Trophoblast cell (in vitro differentiated cells and primary cell): ENCODE results near the gene ASB16.
A peak's percentile ranks its signal among the peaks of the same experiment; 100 is the strongest.

Experiments
- DNase-seq, 2 donors: peaks; one replicate each; pipeline ENCODE4 v3.0.0-alpha.2; 2016
- H2AFZ ChIP-seq: 2 replicates; pipeline ENCODE4 v1.6.1; 2013; ENCODE audit warnings: low read length, moderate library complexity, mild to moderate bottlenecking; ENCODE audit not compliant: insufficient read depth, poor library complexity
- H2AK5ac ChIP-seq: 2 replicates; pipeline ENCODE4 v1.6.1; 2013; ENCODE audit warnings: mild to moderate bottlenecking, low read length
- H2BK120ac ChIP-seq: 2 replicates; pipeline ENCODE4 v1.6.1; 2013; ENCODE audit warnings: low read length, mild to moderate bottlenecking, moderate library complexity; ENCODE audit not compliant: insufficient read depth, poor library complexity
- H2BK12ac ChIP-seq: 2 replicates; pipeline ENCODE4 v1.6.1; 2013; ENCODE audit warnings: mild to moderate bottlenecking, low read length, moderate library complexity
- H2BK5ac ChIP-seq: 2 replicates; pipeline ENCODE4 v1.6.1; 2013; ENCODE audit warnings: low read length, low read depth, moderate library complexity, mild to moderate bottlenecking; ENCODE audit not compliant: poor library complexity
- H3K14ac ChIP-seq: 2 replicates; pipeline ENCODE4 v1.6.1; 2013; ENCODE audit warnings: mild to moderate bottlenecking, low read length
- H3K18ac ChIP-seq: 2 replicates; pipeline ENCODE4 v1.6.1; 2013; ENCODE audit warnings: mild to moderate bottlenecking, low read length
- H3K23ac ChIP-seq: 2 replicates; pipeline ENCODE4 v1.6.1; 2013; ENCODE audit warnings: low read length
- H3K27ac ChIP-seq: 2 replicates; pipeline ENCODE4 v1.5.1; 2013; ENCODE audit warnings: low read depth, mild to moderate bottlenecking, inconsistent platforms, low read length, moderate library complexity
- H3K27me3 ChIP-seq: 2 replicates; pipeline ENCODE4 v1.6.1; 2013; ENCODE audit warnings: inconsistent platforms, mild to moderate bottlenecking, low read length, moderate library complexity; ENCODE audit not compliant: insufficient read depth
- H3K36me3 ChIP-seq, 2 experiments: 1 replicate in 1 of 2; 2 replicates in 1 of 2; pipeline ENCODE4 v1.6.1; 2013; ENCODE audit warnings: low read length in 2 of 2, mild to moderate bottlenecking in 2 of 2, moderate library complexity in 1 of 2; ENCODE audit not compliant: insufficient read depth in 2 of 2, control insufficient read depth in 1 of 2
- H3K4ac ChIP-seq: 2 replicates; pipeline ENCODE4 v1.6.1; 2013; ENCODE audit warnings: low read depth, mild to moderate bottlenecking, low read length, moderate library complexity
- H3K4me1 ChIP-seq, 2 experiments: 1 replicate in 1 of 2; 2 replicates in 1 of 2; pipeline ENCODE4 v1.6.1; 2013; ENCODE audit warnings: low read length in 2 of 2, mild to moderate bottlenecking in 2 of 2, moderate library complexity in 1 of 2; ENCODE audit not compliant: insufficient read depth in 2 of 2, control insufficient read depth in 1 of 2
- H3K4me2 ChIP-seq: 2 replicates; pipeline ENCODE4 v1.6.1; 2013; ENCODE audit warnings: inconsistent platforms, mild to moderate bottlenecking, low read length, moderate library complexity
- H3K4me3 ChIP-seq: 2 replicates; pipeline ENCODE4 v1.5.1; 2013; ENCODE audit warnings: mild to moderate bottlenecking, low read depth, low read length, inconsistent platforms
- H3K79me1 ChIP-seq: one replicate; pipeline ENCODE4 v1.6.1; 2013; ENCODE audit warnings: low read length
- H3K79me2 ChIP-seq: 2 replicates; pipeline ENCODE4 v1.6.1; 2013; ENCODE audit warnings: low read length, mild to moderate bottlenecking; ENCODE audit not compliant: control insufficient read depth, insufficient read depth, poor library complexity
- H3K9ac ChIP-seq: 2 replicates; pipeline ENCODE4 v1.6.1; 2013; ENCODE audit warnings: mild to moderate bottlenecking, low read length
- H3K9me3 ChIP-seq: 2 replicates; pipeline ENCODE4 v1.6.1; 2013; ENCODE audit warnings: low read depth, mild to moderate bottlenecking, control low read depth, inconsistent platforms, low read length; ENCODE audit not compliant: insufficient read depth
- H4K12ac ChIP-seq: 2 replicates; pipeline ENCODE4 v1.6.1; 2013; ENCODE audit warnings: low read depth, mild to moderate bottlenecking, low read length, moderate library complexity
- H4K8ac ChIP-seq: 2 replicates; pipeline ENCODE4 v1.6.1; 2013; ENCODE audit warnings: low read depth, mild to moderate bottlenecking, low read length, moderate library complexity
- H4K91ac ChIP-seq: one replicate; pipeline ENCODE4 v1.6.1; 2013; ENCODE audit warnings: low read depth, mild to moderate bottlenecking, low read length, moderate library complexity
- WGBS: extraction: QIAGEN DNeasy Blood & Tissue Kit; methylation state at CpG from one replicate; pipeline ENCODE4 v1.1.7; 2013; ENCODE audit warnings: missing lambda C conversion rate; ENCODE audit not compliant: insufficient read length, insufficient coverage; ENCODE audit errors: extremely low coverage; 5-methylcytosine and 5-hydroxymethylcytosine counted together

ASB16 gene

DNA sequence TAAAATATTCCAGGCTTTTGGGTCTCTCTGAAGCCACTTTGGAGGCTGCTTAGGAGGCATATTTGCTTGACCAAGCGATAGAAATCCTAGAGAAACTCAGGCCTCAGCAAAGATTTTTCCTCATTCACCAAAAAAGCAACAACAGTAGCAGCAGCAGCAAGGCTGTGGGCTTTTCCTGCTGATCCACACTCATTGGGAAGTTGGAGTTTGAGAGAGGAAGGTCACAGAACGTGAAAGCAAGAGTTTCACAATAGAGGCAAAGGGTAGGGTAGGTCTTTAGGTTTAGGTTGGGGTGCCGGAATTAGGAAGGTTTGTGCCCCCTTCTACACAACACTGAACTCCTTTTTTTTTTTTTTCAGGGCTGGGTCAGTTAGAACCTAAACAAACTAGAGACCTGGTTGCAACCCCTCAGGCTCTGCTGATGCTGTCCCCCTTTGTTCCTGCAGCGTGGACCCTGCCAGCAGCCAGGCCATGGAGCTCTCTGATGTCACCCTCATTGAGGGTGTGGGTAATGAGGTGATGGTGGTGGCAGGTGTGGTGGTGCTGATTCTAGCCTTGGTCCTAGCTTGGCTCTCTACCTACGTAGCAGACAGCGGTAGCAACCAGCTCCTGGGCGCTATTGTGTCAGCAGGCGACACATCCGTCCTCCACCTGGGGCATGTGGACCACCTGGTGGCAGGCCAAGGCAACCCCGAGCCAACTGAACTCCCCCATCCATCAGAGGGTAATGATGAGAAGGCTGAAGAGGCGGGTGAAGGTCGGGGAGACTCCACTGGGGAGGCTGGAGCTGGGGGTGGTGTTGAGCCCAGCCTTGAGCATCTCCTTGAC is 18.3 kb downstream of the ASB16 start:
- H3K4me3 ChIP-seq: peak overlapping the region; percentile 46
- no peak overlapping the region for H3K27ac ChIP-seq
- H3K4me2 ChIP-seq: no peak overlapping the region
- peaks cover 31 to 34% of the 10 kb centered on the region in 2 experiments for H3K36me3 ChIP-seq
- no peak overlapping the region for H3K18ac ChIP-seq
- DNase-seq: no peak
- H4K8ac ChIP-seq: no peak overlapping the region
- peaks cover 23% of the 10 kb centered on the region for H3K79me1 ChIP-seq
- H3K4me1 ChIP-seq: peaks cover 16 to 28% of the 10 kb centered on the region in 2 experiments
- no peak overlapping the region for H2BK120ac ChIP-seq
- no peaks in the 10 kb centered on the region for H3K9me3 ChIP-seq
- no peaks in the 10 kb centered on the region for H3K27me3 ChIP-seq
- H4K12ac ChIP-seq: no peak overlapping the region
- H4K91ac ChIP-seq: no peak overlapping the region
- H2BK5ac ChIP-seq: no peak overlapping the region
- no peak overlapping the region for H3K14ac ChIP-seq
- no peak overlapping the region for H2AFZ ChIP-seq
- no CpG with 5 or more reads among the region's 12 CpGs for WGBS
- no peak overlapping the region for H3K9ac ChIP-seq
- no peak overlapping the region for H2BK12ac ChIP-seq
- H3K23ac ChIP-seq: no peak overlapping the region
- H2AK5ac ChIP-seq: no peak overlapping the region
- no peak overlapping the region for H3K4ac ChIP-seq
- H3K79me2 ChIP-seq: peaks cover 14% of the 10 kb centered on the region

DNA sequence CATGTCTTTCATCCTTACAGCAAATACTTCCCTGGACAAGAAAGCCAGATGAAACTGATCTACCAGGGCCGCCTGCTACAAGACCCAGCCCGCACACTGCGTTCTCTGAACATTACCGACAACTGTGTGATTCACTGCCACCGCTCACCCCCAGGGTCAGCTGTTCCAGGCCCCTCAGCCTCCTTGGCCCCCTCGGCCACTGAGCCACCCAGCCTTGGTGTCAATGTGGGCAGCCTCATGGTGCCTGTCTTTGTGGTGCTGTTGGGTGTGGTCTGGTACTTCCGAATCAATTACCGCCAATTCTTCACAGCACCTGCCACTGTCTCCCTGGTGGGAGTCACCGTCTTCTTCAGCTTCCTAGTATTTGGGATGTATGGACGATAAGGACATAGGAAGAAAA is 20.0 kb downstream of the ASB16 start:
- no peak overlapping the region for H2BK5ac ChIP-seq
- H3K36me3 ChIP-seq: peaks cover 45 to 51% of the 10 kb centered on the region in 2 experiments
- H3K4me1 ChIP-seq: peaks cover 21 to 35% of the 10 kb centered on the region in 2 experiments
- H2BK12ac ChIP-seq: no peak overlapping the region
- no peak overlapping the region for H4K91ac ChIP-seq
- H4K12ac ChIP-seq: no peak overlapping the region
- H3K4ac ChIP-seq: no peak overlapping the region
- no peak overlapping the region for H3K23ac ChIP-seq
- no peak overlapping the region for H2AK5ac ChIP-seq
- H3K79me2 ChIP-seq: peaks cover 10% of the 10 kb centered on the region
- no peak overlapping the region for H3K27ac ChIP-seq
- no peak overlapping the region for H3K4me2 ChIP-seq
- WGBS: no CpG with 5 or more reads among the region's 10 CpGs
- H3K27me3 ChIP-seq: no peaks in the 10 kb centered on the region
- H3K4me3 ChIP-seq: no peak overlapping the region
- no peak overlapping the region for H4K8ac ChIP-seq
- H3K9ac ChIP-seq: no peak overlapping the region
- no peaks in the 10 kb centered on the region for H3K9me3 ChIP-seq
- no peak overlapping the region for H2AFZ ChIP-seq
- no peak overlapping the region for H2BK120ac ChIP-seq
- no peak overlapping the region for H3K14ac ChIP-seq
- peaks cover 23% of the 10 kb centered on the region for H3K79me1 ChIP-seq
- no peak overlapping the region for H3K18ac ChIP-seq
- no peak for DNase-seq

DNA sequence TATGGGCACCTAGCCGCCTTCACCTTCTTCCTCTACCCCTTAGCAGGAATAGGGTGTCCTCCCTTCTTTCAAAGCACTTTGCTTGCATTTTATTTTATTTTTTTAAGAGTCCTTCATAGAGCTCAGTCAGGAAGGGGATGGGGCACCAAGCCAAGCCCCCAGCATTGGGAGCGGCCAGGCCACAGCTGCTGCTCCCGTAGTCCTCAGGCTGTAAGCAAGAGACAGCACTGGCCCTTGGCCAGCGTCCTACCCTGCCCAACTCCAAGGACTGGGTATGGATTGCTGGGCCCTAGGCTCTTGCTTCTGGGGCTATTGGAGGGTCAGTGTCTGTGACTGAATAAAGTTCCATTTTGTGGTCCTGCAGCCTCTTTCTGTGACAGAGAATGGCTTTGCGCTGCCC is 20.9 kb downstream of the ASB16 start:
- Histone ChIP-seq H3K4ac (no peak overlapping the region), H4K91ac (no peak overlapping the region), H2AK5ac (peak overlapping the region; percentile 39), H3K36me3 (peaks cover 47 to 58% of the 10 kb centered on the region in 2 experiments), H3K23ac (no peak overlapping the region), H3K4me3 (no peak overlapping the region), H3K9me3 (no peaks in the 10 kb centered on the region), H3K4me1 (peaks cover 21 to 34% of the 10 kb centered on the region in 2 experiments), H3K9ac (no peak overlapping the region), H3K18ac (no peak overlapping the region), H3K4me2 (no peak overlapping the region), H2BK5ac (no peak overlapping the region), H4K12ac (no peak overlapping the region), H2BK12ac (no peak overlapping the region), H2BK120ac (no peak overlapping the region), H3K14ac (no peak overlapping the region), H3K79me1 (peaks cover 20% of the 10 kb centered on the region), H3K79me2 (peaks cover 7% of the 10 kb centered on the region), H4K8ac (no peak overlapping the region), H3K27ac (peak overlapping the region; percentile 79), H2AFZ (no peak overlapping the region), H3K27me3 (no peaks in the 10 kb centered on the region)
- WGBS: no CpG with 5 or more reads among the region's 5 CpGs
- no peak for DNase-seq

DNA sequence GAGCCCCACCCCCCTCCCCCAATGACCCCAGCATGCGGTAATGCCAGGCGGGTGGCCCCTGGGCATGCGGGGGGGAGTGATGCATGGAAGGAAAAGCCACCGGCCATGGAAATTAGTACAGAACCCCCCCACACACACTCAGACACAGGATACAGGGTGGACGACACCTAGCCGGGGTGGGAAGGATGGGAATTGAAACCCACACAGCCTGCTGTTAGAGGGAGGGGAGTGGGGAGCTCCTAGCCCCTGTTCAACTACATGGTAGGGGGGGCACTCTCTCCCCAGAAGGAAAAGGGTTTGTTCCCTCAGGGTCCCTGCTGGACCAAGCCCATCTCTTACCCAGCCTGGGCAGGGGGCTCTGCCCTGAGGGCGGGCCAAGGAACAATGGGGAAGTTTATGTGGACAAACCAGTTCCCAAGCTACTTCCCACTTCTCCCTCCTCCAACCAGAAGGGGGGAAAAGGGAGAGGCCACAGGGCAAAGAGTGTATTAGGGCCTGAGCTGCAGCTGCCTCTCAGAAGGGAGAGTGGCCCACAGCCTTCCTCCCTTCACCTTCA is 21.5 kb downstream of the ASB16 start:
- Histone ChIP-seq H3K79me1 (peaks cover 17% of the 10 kb centered on the region), H3K4me3 (peak overlapping the region; percentile 23), H2AK5ac (peak overlapping the region; percentile 14), H3K4me2 (peak overlapping the region; percentile 17), H3K18ac (peak overlapping the region; percentile 22), H2BK5ac (peak overlapping the region; percentile 20), H3K36me3 (peaks cover 50 to 62% of the 10 kb centered on the region in 2 experiments), H3K79me2 (peaks cover 7% of the 10 kb centered on the region), H4K91ac (peak overlapping the region; percentile 54), H2BK120ac (peak overlapping the region; percentile 12), H3K4me1 (peaks cover 24 to 36% of the 10 kb centered on the region in 2 experiments), H3K23ac (no peak overlapping the region), H3K27ac (peak overlapping the region; percentile 79), H2BK12ac (no peak overlapping the region), H4K8ac (peak overlapping the region; percentile 72), H2AFZ (no peak overlapping the region), H3K14ac (peak overlapping the region; percentile 40), H3K9me3 (no peaks in the 10 kb centered on the region), H3K4ac (peak overlapping the region; percentile 43), H3K27me3 (no peaks in the 10 kb centered on the region), H4K12ac (peak overlapping the region; percentile 50), H3K9ac (no peak overlapping the region)
- no CpG with 5 or more reads among the region's 7 CpGs for WGBS
- peak in 1 of 2 donors; percentile 19 for DNase-seq
